MCF 10A (cell line): ENCODE measurements around the gene ADAT2. TPM values are rescaled to one million over a fixed set of nuclear protein-coding genes. Genes with fewer than 3 reads are reported as not detected.

Source experiments
- BruUV-seq: library from RNA; stranded (reverse); fragments of 400-500 nt; replicated peaks from 2 replicates; lab custom pipeline; 2021; lab: Mats Ljungman, UMichigan
- CTCF ChIA-PET: fragments of 300-600 bp; sonication (Branson Sonifier 250); formaldehyde crosslinking; extraction: SDS; loops from one replicate; lab custom pipeline; 2021; ENCODE audit warnings: antibody characterized with exemption, inconsistent platforms; lab: Yijun Ruan, JAX
- POLR2A ChIA-PET: fragments of 300-600, 350-650 bp; sonication (Branson Sonifier 250); formaldehyde crosslinking; extraction: SDS; loops from one replicate; lab custom pipeline; 2020; ENCODE audit warnings: antibody characterized with exemption, inconsistent platforms; lab: Yijun Ruan, JAX
- DNase-seq: peaks from one replicate; pipeline ENCODE4 v3.0.0-alpha.2; 2018; ENCODE audit not compliant: unreplicated experiment
- H3K27ac Mint-ChIP-seq: one replicate; pipeline ENCODE4 v1.8.0; 2022; ENCODE audit warnings: mild to moderate bottlenecking, low read depth, mixed read lengths; ENCODE audit not compliant: unreplicated experiment
- H3K27me3 Mint-ChIP-seq: one replicate; pipeline ENCODE4 v1.8.0; 2022; ENCODE audit warnings: mixed read lengths; ENCODE audit not compliant: insufficient read depth, unreplicated experiment
- H3K36me3 Mint-ChIP-seq: one replicate; pipeline ENCODE4 v1.8.0; 2022; ENCODE audit warnings: mild to moderate bottlenecking, moderate library complexity, mixed read lengths; ENCODE audit not compliant: insufficient read depth, unreplicated experiment
- H3K4me1 Mint-ChIP-seq: one replicate; pipeline ENCODE4 v1.8.0; 2022; ENCODE audit warnings: mixed read lengths; ENCODE audit not compliant: insufficient read depth, unreplicated experiment
- H3K4me3 Mint-ChIP-seq: one replicate; pipeline ENCODE4 v1.8.0; 2022; ENCODE audit warnings: mild to moderate bottlenecking, moderate library complexity, mixed read lengths; ENCODE audit not compliant: unreplicated experiment
- H3K9me3 Mint-ChIP-seq: one replicate; pipeline ENCODE4 v1.8.0; 2022; ENCODE audit warnings: mixed read lengths; ENCODE audit not compliant: unreplicated experiment
- CTCF ChIP-seq: fragments of 200-600 bp; IDR thresholded peaks from one replicate; pipeline ENCODE4 v1.8.0; 2022; ENCODE audit warnings: antibody characterized with exemption, mild to moderate bottlenecking; ENCODE audit not compliant: unreplicated experiment
- intact Hi-C: fragments of 100-400 bp; cut with micrococcal nuclease; formaldehyde crosslinking; loops from 2 replicates; pipeline ENCODE4 v1.14.1; 2022
- total RNA-seq: library from RNA; stranded (reverse); gene quantifications from 2 replicates; pipeline ENCODE4 v1.2.3, GENCODE V29; 2022

The ADAT2 gene
- total RNA-seq, 1 experiment from 2014 or later = 27.7 TPM

DNA sequence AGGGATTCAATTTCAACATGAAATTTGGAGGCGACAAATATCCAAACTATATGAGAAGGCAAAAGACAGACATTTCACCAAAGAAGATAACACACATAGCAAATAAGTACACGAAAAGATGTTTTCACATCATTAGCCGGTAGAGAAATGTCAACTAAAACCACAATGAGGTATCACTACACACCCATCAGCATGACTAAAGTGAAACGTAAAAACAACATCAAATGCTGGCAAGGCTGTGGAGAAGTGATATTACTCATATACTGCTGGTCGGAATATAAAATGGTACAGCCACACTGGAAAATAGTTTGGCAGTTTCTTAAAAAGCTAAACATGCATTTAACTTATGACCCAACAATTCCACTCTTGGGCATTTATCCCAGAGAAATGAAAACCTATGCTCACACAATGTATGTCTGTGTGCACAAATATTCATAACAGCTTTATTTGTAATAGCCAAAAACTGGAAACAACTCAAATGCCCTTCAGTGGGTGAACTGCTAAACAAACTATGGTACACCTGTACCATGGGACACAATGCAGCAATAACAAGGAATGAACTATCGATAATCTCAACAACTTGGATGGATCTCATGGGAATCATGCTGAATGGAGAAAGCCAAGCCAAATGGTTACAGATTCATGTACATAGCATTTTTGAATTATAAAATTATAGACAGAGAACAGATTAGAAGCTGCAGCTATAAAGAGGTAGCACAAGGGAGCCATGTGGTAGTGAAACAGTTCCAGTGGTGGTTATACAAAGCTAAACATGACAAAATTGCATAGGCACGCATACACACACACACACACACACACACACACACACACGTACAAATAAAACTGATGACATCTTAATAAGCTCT is 8.6 kb downstream of the ADAT2 start:
- Mint-ChIP-seq H3K27me3 (no peaks in the 10 kb centered on the region), H3K4me3 (no peak overlapping the region), H3K27ac (no peak overlapping the region), H3K9me3 (peaks cover 8% of the 10 kb centered on the region), H3K36me3 (peaks cover 48% of the 10 kb centered on the region), H3K4me1 (peaks cover 9% of the 10 kb centered on the region)
- intact Hi-C loops = no loop called here
- no peak for TF ChIP-seq CTCF
- BruUV-seq = no TSS peak
- DNase-seq = peak; percentile 38
- ChIA-PET CTCF (interaction anchor here (0.8 to 1.7 kb wide), 6 partner anchors 12 to 531 kb away, joined by 3 to 9 read pairs (median 4); no protein-coding TSS in a partner anchor), POLR2A (interaction anchor here (0.6 to 2.1 kb wide), 4 partner anchors 9 to 65 kb away, joined by 3 to 14 read pairs (median 4); partner anchors contain the start of genes ADAT2 and PEX3)

DNA sequence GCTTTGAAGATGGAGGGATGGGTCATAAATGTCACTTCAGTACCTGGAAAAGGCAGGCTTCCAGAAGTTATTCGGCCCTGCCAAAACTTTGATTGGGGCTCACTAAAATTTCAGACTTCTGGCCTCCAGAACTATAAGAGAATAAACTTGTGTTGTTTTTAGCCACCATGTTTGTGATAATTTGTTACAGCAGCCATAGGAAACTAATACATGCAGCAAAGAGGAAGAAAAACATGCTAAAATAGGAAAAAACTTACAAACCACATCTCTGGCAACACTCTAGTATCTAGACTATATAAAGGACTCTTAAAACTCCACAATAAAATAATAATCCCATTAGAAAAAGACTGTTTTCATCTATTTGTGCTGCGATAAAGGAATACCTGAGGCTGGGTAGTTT is 9.5 kb downstream of the ADAT2 start:
- no peak overlapping the region for H3K27ac Mint-ChIP-seq
- ChIA-PET POLR2A (interaction anchor here (2.1 kb wide), 1 partner anchor 10 kb away, joined by 14 read pairs; the partner anchor contains the start of genes ADAT2 and PEX3), CTCF (no interaction called here)
- no peak overlapping the region for H3K4me3 Mint-ChIP-seq
- no peaks in the 10 kb centered on the region for H3K27me3 Mint-ChIP-seq
- TF ChIP-seq CTCF = no peak
- no peak for DNase-seq
- BruUV-seq = no TSS peak
- intact Hi-C loops = no loop called here
- peaks cover 8% of the 10 kb centered on the region for H3K9me3 Mint-ChIP-seq
- peaks cover 56% of the 10 kb centered on the region for H3K36me3 Mint-ChIP-seq
- H3K4me1 Mint-ChIP-seq = peaks cover 9% of the 10 kb centered on the region

DNA sequence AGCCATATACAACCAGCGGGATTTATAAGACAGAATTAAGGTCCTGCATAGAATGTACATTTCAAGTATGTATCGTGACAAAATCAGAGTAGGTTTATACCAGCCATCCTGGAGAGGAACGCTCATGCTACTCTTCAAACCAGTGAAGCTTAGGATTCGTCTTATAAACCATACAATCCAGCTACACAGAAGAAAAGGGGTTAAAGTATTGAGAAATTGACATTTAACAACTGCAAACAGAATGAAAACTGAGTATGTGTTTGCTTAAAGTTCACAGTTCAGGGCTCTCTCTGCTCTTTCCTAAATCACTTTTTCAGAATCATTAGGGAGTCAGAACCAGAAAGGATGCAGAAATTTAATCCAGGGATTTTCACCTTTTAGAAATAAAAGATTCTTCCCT is 17.9 kb downstream of the ADAT2 start:
- no peak overlapping the region for H3K27ac Mint-ChIP-seq
- no peaks in the 10 kb centered on the region for H3K27me3 Mint-ChIP-seq
- BruUV-seq = no TSS peak
- no peak for TF ChIP-seq CTCF
- intact Hi-C loops = no loop called here
- CTCF ChIA-PET = interaction anchor here (0.6 to 1.0 kb wide), 2 partner anchors 95 to 227 kb away, joined by 3 to 7 read pairs; no protein-coding TSS in a partner anchor
- DNase-seq = no peak
- no peaks in the 10 kb centered on the region for H3K4me1 Mint-ChIP-seq
- H3K4me3 Mint-ChIP-seq = no peak overlapping the region
- no peaks in the 10 kb centered on the region for H3K9me3 Mint-ChIP-seq
- H3K36me3 Mint-ChIP-seq = peaks cover 30% of the 10 kb centered on the region
- POLR2A ChIA-PET = interaction anchor here (0.9 to 2.6 kb wide), 2 partner anchors 18 to 35 kb away, joined by 3 to 8 read pairs; partner anchors contain the start of genes ADAT2 and PEX3

- H3K27me3 Mint-ChIP-seq = no peaks in the 10 kb centered on the region
- no peak overlapping the region for H3K4me3 Mint-ChIP-seq
- DNase-seq = no peak
- H3K36me3 Mint-ChIP-seq = peaks cover 31% of the 10 kb centered on the region
- intact Hi-C loops = no loop called here
- TF ChIP-seq CTCF = no peak
- CTCF ChIA-PET = interaction anchor here (0.7 to 0.8 kb wide), 2 partner anchors 694 to 739 kb away, joined by 3 to 5 read pairs; no protein-coding TSS in a partner anchor
- POLR2A ChIA-PET = interaction anchor here (0.6 to 0.8 kb wide), 2 partner anchors 545 to 737 kb away, joined by 3 to 4 read pairs; no protein-coding TSS in a partner anchor
- peaks cover 10% of the 10 kb centered on the region for H3K4me1 Mint-ChIP-seq
- H3K9me3 Mint-ChIP-seq = no peaks in the 10 kb centered on the region
- H3K27ac Mint-ChIP-seq = no peak overlapping the region
- no TSS peak for BruUV-seq
These were observed 19.3 kb downstream of the ADAT2 start for GRCh38 chr6:143431226-143431625.
